ENCODE results near the gene FILIP1L.

FILIP1L gene

GRCh38 chr3:100114413-100115030 is at the start of gene FILIP1L:
Gene FILIP1L, minus strand, starts transcription at chr3:100114501.
- no peak for DNase-seq

GRCh38 chr3:100163787-100164186 is 49.5 kb upstream of the FILIP1L start:
- DNase-seq, result no peak

- no peak for DNase-seq
These were observed 46.2 kb upstream of the FILIP1L start for GRCh38 chr3:100160521-100160920.

- no peak for DNase-seq
These were observed 45.2 kb upstream of the FILIP1L start for GRCh38 chr3:100159331-100160153.

- no peak for DNase-seq
These were observed 44.6 kb upstream of the FILIP1L start for GRCh38 chr3:100158918-100159330.

GRCh38 chr3:100157685-100158084 is 43.4 kb upstream of the FILIP1L start:
- DNase-seq, result no peak

GRCh38 chr3:100155590-100155989 is 41.3 kb upstream of the FILIP1L start:
- no peak for DNase-seq

- no peak for DNase-seq
These were observed 40.8 kb upstream of the FILIP1L start for GRCh38 chr3:100155128-100155527.

GRCh38 chr3:100154171-100154570 is 39.9 kb upstream of the FILIP1L start:
- DNase-seq, result no peak

- no peak for DNase-seq
These were observed 36.9 kb upstream of the FILIP1L start for GRCh38 chr3:100151024-100151707.

- no peak for DNase-seq
These were observed 36.2 kb upstream of the FILIP1L start for GRCh38 chr3:100150473-100150872.

GRCh38 chr3:100149713-100150415 is 35.6 kb upstream of the FILIP1L start:
- no peak for DNase-seq

GRCh38 chr3:100149130-100149529 is 34.8 kb upstream of the FILIP1L start:
- no peak for DNase-seq

GRCh38 chr3:100144255-100144866 is 30.1 kb upstream of the FILIP1L start:
- no peak for DNase-seq

- DNase-seq, result no peak
These were observed 27.3 kb upstream of the FILIP1L start for GRCh38 chr3:100141586-100141985.

GRCh38 chr3:100140976-100141375 is 26.7 kb upstream of the FILIP1L start:
- no peak for DNase-seq

- DNase-seq, result no peak
These were observed 22.6 kb upstream of the FILIP1L start for GRCh38 chr3:100136921-100137320.

- no peak for DNase-seq
These were observed 16.9 kb upstream of the FILIP1L start for GRCh38 chr3:100131241-100131640.

- no peak for DNase-seq
These were observed 15.6 kb upstream of the FILIP1L start for GRCh38 chr3:100129941-100130340.

GRCh38 chr3:100128565-100128964 is 14.3 kb upstream of the FILIP1L start:
- no peak for DNase-seq

GRCh38 chr3:100127792-100128191 is 13.5 kb upstream of the FILIP1L start:
- no peak for DNase-seq

- no peak for DNase-seq
These were observed 11.0 kb upstream of the FILIP1L start for GRCh38 chr3:100125161-100125938.
